ENCODE results near the gene ATP6V0C.

GRCh38 chr16:2467528-2468232 is 46.1 kb upstream of the ATP6V0C start:
- TF ChIP-seq POLR2A (IDR thresholded peaks at IDR 0.05), result no peak
- TF ChIP-seq CTCF (IDR thresholded peaks at IDR 0.05), result no peak
